ENCODE data around the gene PPT1.
A peak's percentile ranks its signal among the peaks of the same experiment; 100 is the strongest.

PPT1 gene

DNA sequence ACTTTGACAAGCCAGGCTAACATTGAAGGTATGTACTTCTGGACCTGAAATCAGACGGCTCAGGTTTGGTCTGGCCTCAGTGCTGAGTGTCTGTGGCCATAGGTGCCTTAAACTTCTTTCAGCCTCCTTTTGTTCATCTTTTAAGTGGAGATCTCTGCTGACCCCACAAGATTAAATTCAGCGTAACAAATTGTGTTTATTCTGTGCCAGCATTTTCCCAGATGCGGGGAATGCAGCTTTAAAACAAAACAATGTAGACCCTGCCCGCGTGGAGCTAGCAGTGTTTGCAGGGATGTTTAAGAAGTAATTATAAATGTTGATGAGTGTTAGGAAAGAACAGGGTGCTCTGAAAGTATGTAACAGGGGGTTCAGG is 55.6 kb downstream of the PPT1 start:
- H4K20me1 ChIP-seq (ENCODE audit: insufficient read depth, low read length), result no peaks in the 10 kb centered on the region
- H3K9me2 ChIP-seq (replicated peaks; ENCODE audit: insufficient read depth, low read length), result no peaks in the 10 kb centered on the region
- H3F3A ChIP-seq (ENCODE audit: insufficient read depth, low read length), result peaks cover 17% of the 10 kb centered on the region
- H3K4me1 ChIP-seq (ENCODE audit: low read length), result peaks cover 22% of the 10 kb centered on the region
- no peaks in the 10 kb centered on the region; the same call in 1 of the 2 replicates for H3K36me3 ChIP-seq (replicated peaks; ENCODE audit: insufficient read depth, low read length)
- H3K9ac ChIP-seq (ENCODE audit: low read length), result peak overlapping the region; percentile 86; the same call in 1 of the 2 replicates
- no peak overlapping the region for H2AFZ ChIP-seq (ENCODE audit: low read length)
- peak overlapping the region; percentile 81 for H3K4me2 ChIP-seq (ENCODE audit: low read depth, low read length)
- H3K27ac ChIP-seq (ENCODE audit: low read length), result no peak overlapping the region
- TF ChIP-seq EZH2phosphoT487 (IDR thresholded peaks at IDR 0.05; ENCODE audit: low read length) (no peak), EZH2 (optimal IDR thresholded peaks at IDR 0.05; ENCODE audit: low read depth, low read length) (no peak)
- TF ChIP-seq, protein P1, sequence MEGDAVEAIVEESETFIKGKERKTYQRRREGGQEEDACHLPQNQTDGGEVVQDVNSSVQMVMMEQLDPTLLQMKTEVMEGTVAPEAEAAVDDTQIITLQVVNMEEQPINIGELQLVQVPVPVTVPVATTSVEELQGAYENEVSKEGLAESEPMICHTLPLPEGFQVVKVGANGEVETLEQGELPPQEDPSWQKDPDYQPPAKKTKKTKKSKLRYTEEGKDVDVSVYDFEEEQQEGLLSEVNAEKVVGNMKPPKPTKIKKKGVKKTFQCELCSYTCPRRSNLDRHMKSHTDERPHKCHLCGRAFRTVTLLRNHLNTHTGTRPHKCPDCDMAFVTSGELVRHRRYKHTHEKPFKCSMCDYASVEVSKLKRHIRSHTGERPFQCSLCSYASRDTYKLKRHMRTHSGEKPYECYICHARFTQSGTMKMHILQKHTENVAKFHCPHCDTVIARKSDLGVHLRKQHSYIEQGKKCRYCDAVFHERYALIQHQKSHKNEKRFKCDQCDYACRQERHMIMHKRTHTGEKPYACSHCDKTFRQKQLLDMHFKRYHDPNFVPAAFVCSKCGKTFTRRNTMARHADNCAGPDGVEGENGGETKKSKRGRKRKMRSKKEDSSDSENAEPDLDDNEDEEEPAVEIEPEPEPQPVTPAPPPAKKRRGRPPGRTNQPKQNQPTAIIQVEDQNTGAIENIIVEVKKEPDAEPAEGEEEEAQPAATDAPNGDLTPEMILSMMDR (IDR thresholded peaks at IDR 0.05; ENCODE audit: low read length), result no peak
- peaks cover 59% of the 10 kb centered on the region for H3K79me2 ChIP-seq (ENCODE audit: low read length)
- H3K9me3 ChIP-seq (replicated peaks; ENCODE audit: insufficient read depth, low read length), result no peaks in the 10 kb centered on the region
- DNase-seq, result no peak
- H3K4me3 ChIP-seq (ENCODE audit: low read length), result peak overlapping the region; percentile 99
- no peaks in the 10 kb centered on the region for H3K27me3 ChIP-seq (replicated peaks; ENCODE audit: insufficient read depth, low read length)

DNA sequence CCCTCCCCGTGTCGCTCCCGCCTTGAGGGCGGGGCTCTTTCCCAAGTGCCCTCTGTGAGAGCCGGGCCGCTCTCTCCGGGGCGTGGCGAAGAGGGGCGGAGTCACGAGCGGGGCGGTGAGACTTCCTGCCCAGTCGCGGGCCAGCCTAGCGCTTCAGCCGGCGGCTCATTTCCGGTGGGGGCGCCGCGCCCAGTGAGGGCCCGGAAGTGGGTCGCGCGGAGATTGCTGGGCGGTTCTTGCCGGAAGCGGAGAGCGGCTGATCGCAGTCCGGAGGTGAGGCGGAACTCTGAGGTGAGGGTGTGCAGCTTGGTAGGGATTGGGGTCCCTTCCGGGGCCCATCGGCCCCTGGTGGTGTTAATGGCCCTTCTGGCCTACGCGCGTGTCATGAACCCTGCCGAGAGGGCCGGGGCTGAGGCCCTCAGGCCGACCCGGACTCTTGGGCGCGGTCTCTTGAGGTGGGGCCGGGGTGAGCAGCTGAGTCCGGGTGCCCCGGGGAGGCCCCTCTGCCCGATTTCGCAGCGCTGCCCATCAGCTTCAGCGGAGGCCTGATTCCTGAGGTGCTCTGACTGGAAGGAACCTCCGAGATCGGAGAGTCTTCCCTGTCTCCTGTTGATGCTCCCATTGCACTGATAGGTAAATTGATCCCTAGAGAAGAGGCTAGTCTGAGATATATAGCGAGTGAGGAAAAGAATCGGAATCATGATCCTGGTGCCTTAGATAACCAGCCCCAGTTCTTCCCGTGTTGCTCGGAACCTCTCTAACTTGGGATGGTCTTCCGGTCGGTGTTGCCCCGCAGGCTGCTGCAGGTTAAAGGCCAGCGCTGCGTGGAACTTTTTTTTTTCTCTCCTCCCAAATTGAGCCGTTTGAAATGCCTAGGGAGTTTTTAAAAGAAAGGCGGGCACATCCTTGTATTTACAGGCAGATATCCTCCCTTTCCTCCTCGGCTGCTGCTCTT is 56.3 kb downstream of the PPT1 start, which contains the start of gene CAP1:
TSS of gene CAP1 (plus strand) at position 219 of the 955 bp plus-strand sequence. CDS start 18,618 bp downstream, outside the sequence.
- no peaks in the 10 kb centered on the region; the same call in 1 of the 2 replicates for H3K36me3 ChIP-seq (replicated peaks; ENCODE audit: insufficient read depth, low read length)
- H3K27me3 ChIP-seq (replicated peaks; ENCODE audit: insufficient read depth, low read length), result no peaks in the 10 kb centered on the region
- peaks cover 53% of the 10 kb centered on the region for H3K79me2 ChIP-seq (ENCODE audit: low read length)
- no peak for TF ChIP-seq EZH2phosphoT487 (IDR thresholded peaks at IDR 0.05; ENCODE audit: low read length)
- no peak for TF ChIP-seq EZH2 (optimal IDR thresholded peaks at IDR 0.05; ENCODE audit: low read depth, low read length)
- TF ChIP-seq, protein P1 (IDR thresholded peaks at IDR 0.05; ENCODE audit: low read length), result no peak
- peak within 1 kb of the TSS; percentile 99 for H3K4me3 ChIP-seq (ENCODE audit: low read length)
- H3K9me3 ChIP-seq (replicated peaks; ENCODE audit: insufficient read depth, low read length), result no peaks in the 10 kb centered on the region
- H3F3A ChIP-seq (ENCODE audit: insufficient read depth, low read length), result peaks cover 17% of the 10 kb centered on the region
- H3K27ac ChIP-seq (ENCODE audit: low read length), result peak within 1 kb of the TSS; percentile 91
- peak; percentile 99 for DNase-seq
- H3K4me1 ChIP-seq (ENCODE audit: low read length), result peaks cover 22% of the 10 kb centered on the region
- peak within 1 kb of the TSS; percentile 82 for H3K4me2 ChIP-seq (ENCODE audit: low read depth, low read length)
- H3K9ac ChIP-seq (ENCODE audit: low read length), result peak within 1 kb of the TSS; percentile 86
- peak within 1 kb of the TSS; percentile 83 for H2AFZ ChIP-seq (ENCODE audit: low read length)
- no peaks in the 10 kb centered on the region for H3K9me2 ChIP-seq (replicated peaks; ENCODE audit: insufficient read depth, low read length)
- H4K20me1 ChIP-seq (ENCODE audit: insufficient read depth, low read length), result no peaks in the 10 kb centered on the region

DNA sequence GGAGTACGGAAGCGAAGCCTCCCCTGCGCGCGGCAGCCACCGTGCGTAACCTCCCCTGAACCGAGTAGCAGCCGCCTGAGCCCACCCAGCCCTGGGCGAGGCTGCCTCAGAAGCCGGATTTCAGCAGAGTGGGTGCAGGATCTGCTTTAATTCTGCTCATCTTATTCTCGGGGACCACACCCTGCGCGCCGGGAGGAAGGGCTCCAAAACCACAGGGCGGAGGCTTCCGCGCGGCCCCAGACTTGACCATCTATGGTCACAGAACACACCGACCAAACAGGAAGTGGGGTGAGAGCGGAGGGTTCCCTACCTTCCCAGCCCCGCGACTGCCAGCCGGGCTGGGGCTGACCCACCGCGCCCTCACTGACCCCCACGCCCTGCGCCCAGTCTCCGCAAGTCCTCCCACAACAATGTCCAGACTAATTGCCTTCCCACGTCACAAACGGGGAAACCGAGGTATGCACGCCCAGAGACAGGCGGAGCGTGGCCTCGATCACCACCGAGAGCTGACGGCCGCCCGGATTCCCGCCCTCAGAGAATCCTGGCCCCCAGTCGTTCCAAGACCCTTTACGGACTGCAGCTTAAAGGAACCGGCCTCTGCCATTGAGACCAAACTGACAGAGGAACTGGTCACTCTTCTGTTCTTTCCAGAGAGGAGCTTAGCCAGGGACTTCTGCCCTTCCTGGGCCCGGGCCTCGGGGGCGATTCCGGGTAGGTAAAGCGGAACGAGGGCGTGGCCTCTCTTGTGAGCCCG is 57.1 kb downstream of the PPT1 start:
- peak; percentile 94 for DNase-seq
- H3K4me1 ChIP-seq (ENCODE audit: low read length), result peaks cover 25% of the 10 kb centered on the region

More for the DNA sequence above, 57.1 kb downstream of the PPT1 start:
- Histone ChIP-seq H3K27ac (ENCODE audit: low read length) (peak overlapping the region; percentile 91), H3K9me3 (replicated peaks; ENCODE audit: insufficient read depth, low read length) (no peaks in the 10 kb centered on the region), H3K36me3 (replicated peaks; ENCODE audit: insufficient read depth, low read length) (no peaks in the 10 kb centered on the region; the same call in 1 of the 2 replicates), H3F3A (ENCODE audit: insufficient read depth, low read length) (peaks cover 17% of the 10 kb centered on the region), H2AFZ (ENCODE audit: low read length) (peak overlapping the region; percentile 77), H3K4me2 (ENCODE audit: low read depth, low read length) (peak overlapping the region; percentile 82), H3K79me2 (ENCODE audit: low read length) (peaks cover 44% of the 10 kb centered on the region), H3K4me3 (ENCODE audit: low read length) (peak overlapping the region; percentile 85), H3K9ac (ENCODE audit: low read length) (peak overlapping the region; percentile 86), H3K27me3 (replicated peaks; ENCODE audit: insufficient read depth, low read length) (no peaks in the 10 kb centered on the region), H3K9me2 (replicated peaks; ENCODE audit: insufficient read depth, low read length) (no peaks in the 10 kb centered on the region), H4K20me1 (ENCODE audit: insufficient read depth, low read length) (no peaks in the 10 kb centered on the region)
- TF ChIP-seq EZH2 (optimal IDR thresholded peaks at IDR 0.05; ENCODE audit: low read depth, low read length), result no peak
- TF ChIP-seq, protein P1 (IDR thresholded peaks at IDR 0.05; ENCODE audit: low read length), result no peak
